IgD-negative memory B cell (primary cell): ENCODE data around the gene FAM107A. TPM values are rescaled to one million over a fixed set of nuclear protein-coding genes. Genes with fewer than 3 reads are reported as not detected.
A peak's percentile ranks its signal among the peaks of the same experiment; 100 is the strongest.

Experiments
- H3K27ac Mint-ChIP-seq, 3 donors: one replicate each; pipeline ENCODE4 v1.8.0; 2020 to 2022; ENCODE audit warnings: mild to moderate bottlenecking in 3 of 3, mixed read lengths in 3 of 3, moderate library complexity in 1 of 3
- H3K27me3 Mint-ChIP-seq: one replicate; pipeline ENCODE4 v1.8.0; 2021; ENCODE audit warnings: mixed read lengths
- H3K36me3 Mint-ChIP-seq: one replicate; pipeline ENCODE4 v1.8.0; 2020; ENCODE audit warnings: mild to moderate bottlenecking, mixed read lengths
- H3K4me1 Mint-ChIP-seq, 3 donors: one replicate each; pipeline ENCODE4 v1.8.0; 2020 to 2022; ENCODE audit warnings: mixed read lengths in 3 of 3, mild to moderate bottlenecking in 1 of 3
- H3K4me3 Mint-ChIP-seq, 4 donors: one replicate each; pipeline ENCODE4 v1.8.0; 2020 to 2022; ENCODE audit warnings: mild to moderate bottlenecking in 4 of 4, mixed read lengths in 4 of 4, moderate library complexity in 3 of 4
- H3K9me3 Mint-ChIP-seq, 3 donors: one replicate each; pipeline ENCODE4 v1.8.0; 2020 to 2021; ENCODE audit warnings: mixed read lengths in 3 of 3, mild to moderate bottlenecking in 1 of 3
- polyA plus RNA-seq: library from polyadenylated mRNA; unstranded; fragments of 300-500 nt; fragmentation: Illumina TruSeq; gene quantifications from one replicate; pipeline ENCODE4 v1.2.3, GENCODE V29; 2021

Gene FAM107A
- polyA plus RNA-seq, 1 donor from 2014 or later = not detected

DNA sequence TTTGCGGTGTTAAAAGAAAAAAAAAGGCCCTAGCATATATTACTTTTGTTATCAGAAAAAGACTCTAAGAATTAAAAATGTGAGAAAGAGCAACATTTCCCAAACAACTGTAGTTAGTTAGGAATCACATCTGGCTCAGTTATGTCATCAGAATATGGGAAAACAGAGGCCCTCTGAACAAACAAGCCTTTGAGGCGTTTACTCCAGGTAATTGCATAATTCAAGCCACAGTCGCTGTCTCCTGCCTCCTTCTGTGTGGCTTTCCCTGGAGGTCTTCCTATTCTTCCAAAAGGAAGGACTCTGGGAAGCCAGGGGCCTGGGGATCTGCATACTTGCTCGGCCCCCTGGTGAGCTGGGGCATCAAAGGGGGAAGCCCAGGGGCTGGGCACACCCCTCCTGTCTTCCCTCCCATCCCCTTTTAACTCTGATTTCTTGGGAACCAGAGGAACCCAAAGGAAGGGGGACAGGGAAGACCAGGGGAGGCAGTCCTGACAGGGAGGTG is 3.7 kb upstream of the FAM107A start:
- Mint-ChIP-seq H3K9me3 (peaks cover 0 to 2% (median 0%) of the 10 kb centered on the region in 3 donors), H3K4me1 (peaks cover 0 to 6% (median 5%) of the 10 kb centered on the region in 3 donors), H3K36me3 (peaks cover under 1% of the 10 kb centered on the region), H3K4me3 (no peak overlapping the region), H3K27me3 (peaks cover 21% of the 10 kb centered on the region), H3K27ac (no peak overlapping the region)

DNA sequence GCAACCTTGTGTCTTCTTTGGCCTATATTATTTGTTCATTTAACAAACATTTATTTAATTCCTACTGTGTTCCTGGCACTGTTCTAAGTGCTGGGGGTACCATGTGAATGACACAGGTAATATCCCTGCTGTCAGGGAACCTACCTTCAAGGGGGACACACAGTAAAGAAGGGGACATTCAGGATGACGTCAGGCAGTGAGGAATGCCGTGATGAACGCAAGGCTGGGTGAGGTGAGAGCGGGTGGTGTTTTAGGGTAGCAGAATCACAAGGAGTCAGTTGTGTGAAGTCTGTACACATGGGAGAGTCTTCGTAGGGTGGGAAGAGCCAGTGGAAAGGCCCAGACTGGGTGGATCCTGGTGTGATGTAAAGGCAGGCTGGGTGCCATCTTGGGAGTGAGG is 1.7 kb upstream of the FAM107A start:
- peaks cover 3% of the 10 kb centered on the region for H3K27me3 Mint-ChIP-seq
- no peak overlapping the region for H3K4me3 Mint-ChIP-seq
- no peaks in the 10 kb centered on the region for H3K36me3 Mint-ChIP-seq
- no peaks in the 10 kb centered on the region for H3K9me3 Mint-ChIP-seq
- no peak overlapping the region for H3K27ac Mint-ChIP-seq
- H3K4me1 Mint-ChIP-seq = peaks cover 0 to 6% (median 0%) of the 10 kb centered on the region in 3 donors

DNA sequence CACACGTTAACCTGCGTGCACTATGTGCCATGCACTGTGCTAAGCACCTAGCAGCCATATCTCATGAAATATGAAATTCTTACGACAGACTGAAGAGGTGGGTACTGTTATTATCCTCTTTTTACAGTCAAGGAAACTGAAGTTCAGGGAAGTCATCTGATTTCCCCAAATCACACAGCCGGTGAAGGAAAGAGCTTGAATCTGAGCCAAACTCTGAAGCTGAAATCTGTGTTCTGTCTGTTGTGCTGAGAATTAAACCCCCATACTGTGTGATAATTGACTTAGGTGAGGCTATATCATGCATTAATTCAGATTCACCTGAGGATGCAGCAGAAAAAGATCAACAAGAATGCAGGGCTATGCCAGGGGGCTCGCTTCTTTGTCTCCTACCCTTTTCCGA is 475 bp downstream of the FAM107A start:
- H3K4me1 Mint-ChIP-seq = peaks cover 0 to 4% (median 0%) of the 10 kb centered on the region in 3 donors
- H3K4me3 Mint-ChIP-seq = no peak overlapping the region
- H3K27me3 Mint-ChIP-seq = peaks cover 3% of the 10 kb centered on the region
- no peaks in the 10 kb centered on the region for H3K36me3 Mint-ChIP-seq
- H3K27ac Mint-ChIP-seq = no peak overlapping the region
- H3K9me3 Mint-ChIP-seq = no peaks in the 10 kb centered on the region

DNA sequence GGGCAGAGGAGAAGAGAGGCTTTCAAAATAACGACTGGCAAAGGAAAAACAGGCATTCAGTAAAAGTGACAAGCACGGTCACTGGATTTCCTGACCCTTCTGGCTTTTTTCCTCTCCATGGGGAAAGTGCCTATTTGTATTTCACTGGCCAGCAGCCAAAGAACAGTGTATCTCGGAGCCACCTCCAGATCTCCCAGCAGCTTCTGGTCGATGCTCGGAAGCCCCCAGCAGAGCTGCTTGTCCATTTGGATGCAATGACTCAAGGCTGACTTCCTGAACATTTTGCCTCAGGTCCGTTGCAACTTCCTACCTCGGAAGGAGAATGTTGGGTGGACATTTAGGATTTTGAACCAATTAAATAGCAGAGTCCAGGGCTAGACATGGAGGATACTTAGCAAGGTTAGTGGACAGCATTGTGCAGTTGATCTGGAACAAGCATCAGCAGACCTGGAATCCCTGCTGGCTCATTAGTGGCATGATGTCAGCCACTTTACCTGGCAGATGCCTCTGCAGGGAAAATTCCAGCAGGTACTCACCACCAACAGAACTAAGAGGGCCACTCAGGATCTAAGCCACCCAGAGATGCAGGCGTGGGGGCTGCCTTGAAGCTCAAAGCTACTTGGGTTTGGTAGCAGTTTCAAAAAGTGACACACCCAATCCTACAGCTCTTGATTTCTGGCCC is 1.1 kb downstream of the FAM107A start:
- no peaks in the 10 kb centered on the region for H3K9me3 Mint-ChIP-seq
- H3K4me3 Mint-ChIP-seq = no peak overlapping the region
- peaks cover 3% of the 10 kb centered on the region for H3K27me3 Mint-ChIP-seq

DNA sequence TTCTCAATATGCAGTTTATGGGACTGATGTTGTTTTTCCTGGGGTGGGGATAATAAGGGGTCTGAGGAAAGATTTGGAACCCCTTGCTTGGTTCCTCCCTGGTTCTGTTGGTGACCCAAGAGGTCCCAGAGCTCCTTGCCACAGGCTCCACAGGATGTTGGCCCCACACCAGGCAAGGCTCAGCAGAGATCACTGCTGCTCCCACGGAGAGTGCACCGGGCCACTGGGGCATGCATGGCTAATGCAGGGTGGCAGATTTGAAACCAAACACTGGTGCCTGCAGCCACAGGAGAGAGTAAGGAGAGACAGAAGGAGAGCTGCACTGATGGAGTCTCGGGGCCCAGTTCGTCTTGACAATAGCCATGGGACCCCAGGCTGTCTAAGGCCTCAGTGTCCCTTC is 2.5 kb downstream of the FAM107A start:
- no peaks in the 10 kb centered on the region for H3K9me3 Mint-ChIP-seq
- H3K36me3 Mint-ChIP-seq = no peaks in the 10 kb centered on the region
- peaks cover 2% of the 10 kb centered on the region for H3K27me3 Mint-ChIP-seq
- no peak overlapping the region for H3K4me3 Mint-ChIP-seq
- no peaks in the 10 kb centered on the region for H3K4me1 Mint-ChIP-seq
- no peak overlapping the region for H3K27ac Mint-ChIP-seq

More for the DNA sequence above, 1.1 kb downstream of the FAM107A start:
- Mint-ChIP-seq H3K4me1 (no peaks in the 10 kb centered on the region), H3K36me3 (no peaks in the 10 kb centered on the region), H3K27ac (no peak overlapping the region)

DNA sequence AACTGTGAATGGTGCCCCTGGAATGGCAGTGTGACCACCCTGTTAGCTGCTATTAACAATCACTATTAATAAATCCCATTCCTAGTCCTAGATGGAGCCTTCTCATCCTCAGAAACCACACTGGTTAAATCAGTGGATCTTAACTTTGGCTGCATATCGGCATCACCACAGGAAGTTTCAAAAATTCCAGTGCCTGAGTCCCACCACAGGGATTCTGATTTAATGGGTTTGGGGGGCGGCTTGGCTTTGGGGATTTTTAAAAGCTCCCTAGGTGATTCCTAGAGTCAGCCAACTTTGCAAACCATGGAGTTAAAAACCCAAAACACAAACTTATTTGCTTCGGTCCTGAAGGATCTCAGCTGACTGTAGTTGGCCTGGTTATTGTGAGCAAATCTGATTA is 3.1 kb downstream of the FAM107A start:
- no peak overlapping the region for H3K4me3 Mint-ChIP-seq
- peaks cover 2% of the 10 kb centered on the region for H3K27me3 Mint-ChIP-seq
- H3K4me1 Mint-ChIP-seq = peaks cover 0 to under 1% (median 0%) of the 10 kb centered on the region in 3 donors

DNA sequence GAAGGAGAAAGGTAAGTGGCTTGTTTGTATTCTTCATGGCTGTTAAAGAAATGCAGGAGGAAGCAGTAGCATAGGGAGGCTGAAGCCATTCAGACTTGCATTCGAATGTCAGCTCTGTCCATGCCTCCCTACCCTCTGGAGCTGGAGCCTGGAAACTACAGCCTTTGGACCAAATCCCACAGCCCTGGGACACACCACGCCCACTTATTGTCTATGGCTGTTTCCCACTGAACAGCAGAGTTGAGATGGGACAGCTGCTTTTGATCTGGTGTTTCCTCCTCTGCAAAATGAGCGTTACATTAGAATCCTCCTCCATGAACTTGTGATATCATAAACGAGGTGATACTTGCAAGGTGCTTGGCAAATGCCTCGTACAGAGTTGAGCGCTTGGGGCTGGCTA is 3.6 kb downstream of the FAM107A start:
- Mint-ChIP-seq H3K27ac (no peak overlapping the region), H3K9me3 (no peaks in the 10 kb centered on the region), H3K4me1 (peaks cover 0 to 5% (median 4%) of the 10 kb centered on the region in 3 donors), H3K36me3 (no peaks in the 10 kb centered on the region), H3K4me3 (no peak overlapping the region), H3K27me3 (peaks cover 2% of the 10 kb centered on the region)

More for the DNA sequence above, 3.1 kb downstream of the FAM107A start:
- H3K9me3 Mint-ChIP-seq = no peaks in the 10 kb centered on the region
- H3K27ac Mint-ChIP-seq = no peak overlapping the region
- no peaks in the 10 kb centered on the region for H3K36me3 Mint-ChIP-seq

DNA sequence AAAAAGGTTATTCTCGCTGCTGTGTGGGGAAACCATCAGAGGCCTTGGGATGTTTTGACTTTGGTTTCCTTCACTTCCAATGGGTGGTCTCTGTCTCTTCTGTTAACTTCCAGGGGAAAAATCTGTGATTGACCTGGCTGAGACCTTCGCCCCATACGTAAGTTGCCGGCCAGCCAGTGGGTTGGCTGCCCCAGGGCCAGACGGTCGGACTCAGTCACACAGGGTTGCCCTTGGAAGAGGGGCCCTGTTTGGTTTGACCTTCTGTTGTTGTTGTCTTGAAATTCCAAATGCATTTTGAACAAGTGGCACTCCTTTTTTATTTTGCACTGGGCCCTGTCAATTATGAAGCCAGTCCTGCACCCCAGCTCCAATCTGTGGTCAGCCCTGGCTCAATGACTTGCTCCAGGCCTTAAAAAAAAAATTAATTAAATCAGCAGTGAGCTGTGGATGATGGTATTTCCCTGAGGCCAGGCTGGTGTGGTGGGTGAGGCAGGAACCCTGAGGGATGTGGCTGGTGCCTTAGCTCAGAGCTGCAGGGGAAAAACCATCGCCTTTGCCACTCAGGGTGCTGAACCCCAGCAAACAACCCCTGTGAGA is 4.5 kb downstream of the FAM107A start:
- no peak overlapping the region for H3K27ac Mint-ChIP-seq

DNA sequence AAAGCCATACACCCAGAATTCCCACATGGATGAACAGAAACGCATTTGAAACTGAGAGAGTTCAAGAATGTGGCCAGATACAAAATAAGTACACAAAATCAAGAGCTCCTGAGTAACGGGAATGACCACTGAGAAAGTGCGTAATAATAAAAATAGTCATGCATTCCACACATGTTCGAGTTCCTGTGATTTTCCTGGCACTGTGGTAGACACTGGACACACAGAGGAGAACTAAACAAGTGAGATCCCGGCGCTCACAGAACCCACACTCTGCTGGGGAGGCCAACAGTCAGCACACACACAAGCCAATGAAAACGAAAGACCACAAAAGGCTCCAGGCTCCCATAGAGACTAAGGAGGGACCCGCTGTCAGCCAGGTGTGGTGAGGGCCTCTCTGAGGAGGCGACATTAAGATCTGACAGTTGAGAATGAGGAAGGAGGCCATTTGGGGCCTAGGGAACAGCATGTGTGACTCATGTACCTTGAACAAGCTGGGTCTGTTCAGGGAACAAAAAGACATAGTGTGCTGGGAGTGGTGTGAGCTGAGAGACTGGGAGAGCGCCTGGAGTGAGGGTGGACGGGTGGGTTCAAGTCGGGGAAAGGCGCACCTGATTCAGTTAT is 5.1 kb downstream of the FAM107A start:
- Mint-ChIP-seq H3K27me3 (peaks cover 3% of the 10 kb centered on the region), H3K4me3 (no peak overlapping the region), H3K36me3 (no peaks in the 10 kb centered on the region), H3K9me3 (no peaks in the 10 kb centered on the region), H3K4me1 (peaks cover 0 to 6% (median 5%) of the 10 kb centered on the region in 3 donors), H3K27ac (no peak overlapping the region)

More for the DNA sequence above, 4.5 kb downstream of the FAM107A start:
- Mint-ChIP-seq H3K36me3 (no peaks in the 10 kb centered on the region), H3K9me3 (no peaks in the 10 kb centered on the region), H3K4me1 (peaks cover 0 to 6% (median 5%) of the 10 kb centered on the region in 3 donors), H3K27me3 (peaks cover 3% of the 10 kb centered on the region), H3K4me3 (no peak overlapping the region)

DNA sequence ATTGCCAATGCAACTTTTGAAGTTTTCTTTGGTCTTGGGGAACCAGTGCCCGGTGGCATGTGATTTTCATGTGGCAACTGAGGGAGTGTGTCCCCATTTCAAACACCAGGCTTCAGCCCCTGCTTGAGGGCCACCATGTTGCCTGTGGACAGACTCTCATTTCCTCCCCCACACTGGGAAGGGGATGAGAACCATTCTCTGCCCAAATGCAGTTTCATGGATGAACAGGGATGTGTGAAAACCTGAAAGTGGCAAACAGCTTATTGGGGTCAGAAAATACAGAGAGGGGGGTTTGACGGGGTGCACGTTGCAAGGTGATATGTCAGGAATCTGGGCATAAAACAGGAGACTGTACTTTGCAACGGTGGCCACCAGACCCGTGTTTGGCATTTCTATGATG is 6.3 kb downstream of the FAM107A start:
- no peak overlapping the region for H3K27ac Mint-ChIP-seq
- peaks cover 0 to 6% (median 5%) of the 10 kb centered on the region in 3 donors for H3K4me1 Mint-ChIP-seq
- no peaks in the 10 kb centered on the region for H3K36me3 Mint-ChIP-seq
- H3K27me3 Mint-ChIP-seq = peaks cover 1% of the 10 kb centered on the region
- H3K4me3 Mint-ChIP-seq = no peak overlapping the region
- no peaks in the 10 kb centered on the region for H3K9me3 Mint-ChIP-seq

DNA sequence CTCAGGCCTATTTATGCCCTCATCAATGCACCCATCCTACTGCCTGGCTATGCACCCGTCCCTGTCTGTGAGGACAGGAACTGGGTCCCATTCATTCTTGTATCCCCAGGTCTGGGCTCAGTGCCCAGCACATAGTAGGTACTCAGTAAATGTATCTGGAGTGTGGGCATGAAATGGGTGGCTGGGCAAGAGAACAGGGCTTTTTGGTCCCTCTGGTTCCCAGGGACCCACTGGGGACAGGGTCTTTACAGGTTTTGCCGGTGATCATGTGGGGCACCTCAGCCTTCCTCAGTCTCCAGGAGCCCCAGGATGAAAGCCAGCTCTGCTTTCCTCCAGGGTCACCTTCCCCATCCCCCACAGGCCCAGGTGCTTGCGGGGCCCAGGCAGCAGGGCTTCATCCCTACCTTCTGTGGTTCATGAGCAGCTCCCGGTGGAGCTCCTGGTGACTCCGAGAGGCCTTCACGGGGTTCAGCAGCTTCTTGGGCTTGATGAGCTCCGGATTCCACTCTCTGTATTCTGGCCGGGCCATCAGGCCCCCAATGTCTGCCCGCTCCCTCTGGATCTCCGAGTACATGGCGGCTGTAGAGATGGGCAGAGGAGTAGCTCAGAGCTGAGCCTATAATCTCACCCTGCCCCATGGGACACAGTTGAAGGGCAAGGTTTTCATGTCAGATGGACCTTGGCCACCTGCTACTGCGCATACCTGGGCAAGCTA is 7.7 kb downstream of the FAM107A start:
- Mint-ChIP-seq H3K27me3 (peaks cover 1% of the 10 kb centered on the region), H3K36me3 (no peaks in the 10 kb centered on the region), H3K27ac (peak overlapping the region in 1 of 3 donors; percentile 85), H3K4me3 (peak overlapping the region in 2 of 4 donors; percentile 87 to 92), H3K4me1 (peaks cover 0 to 6% (median 5%) of the 10 kb centered on the region in 3 donors), H3K9me3 (no peaks in the 10 kb centered on the region)

DNA sequence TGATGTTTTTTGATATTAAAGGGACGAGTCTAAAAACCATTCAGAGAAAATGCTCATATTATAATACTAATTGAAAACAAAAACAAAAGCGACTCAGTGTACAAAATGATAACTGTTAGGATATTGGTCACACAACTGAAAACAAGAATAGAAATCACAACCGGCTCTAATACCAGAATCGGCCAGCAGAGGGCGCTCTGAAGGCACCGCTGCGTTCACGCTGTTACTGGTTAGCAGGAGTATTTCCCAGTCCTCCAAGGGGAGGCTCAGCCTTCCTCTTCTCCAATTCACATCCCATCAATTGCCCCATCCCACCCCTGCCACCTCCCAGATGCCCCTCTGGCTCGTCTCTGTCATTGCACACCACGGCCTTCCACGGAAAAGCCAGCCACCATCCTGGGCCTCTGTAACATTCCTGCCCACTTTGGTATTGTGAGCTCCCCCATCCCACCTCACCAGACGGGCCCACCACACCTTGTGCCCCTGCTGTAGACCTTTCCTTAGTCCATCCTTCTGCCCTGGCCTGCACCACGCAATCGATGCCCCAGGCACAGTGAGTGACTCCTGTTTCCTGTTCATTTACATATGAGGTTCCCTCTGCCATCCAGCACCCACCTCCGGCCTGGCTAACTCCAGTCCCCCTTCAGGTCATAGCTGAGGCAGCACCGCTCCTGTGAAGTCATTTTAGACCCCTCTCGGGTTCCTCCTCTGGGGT is 8.5 kb downstream of the FAM107A start:
- H3K27ac Mint-ChIP-seq = peak overlapping the region in 1 of 3 donors; percentile 85
- H3K4me3 Mint-ChIP-seq = peak overlapping the region in 3 of 4 donors; percentile 77 to 92 (median 87)
- H3K4me1 Mint-ChIP-seq = peaks cover 0 to 6% (median 5%) of the 10 kb centered on the region in 3 donors
- H3K36me3 Mint-ChIP-seq = no peaks in the 10 kb centered on the region
- H3K27me3 Mint-ChIP-seq = peaks cover 1% of the 10 kb centered on the region
- no peaks in the 10 kb centered on the region for H3K9me3 Mint-ChIP-seq

DNA sequence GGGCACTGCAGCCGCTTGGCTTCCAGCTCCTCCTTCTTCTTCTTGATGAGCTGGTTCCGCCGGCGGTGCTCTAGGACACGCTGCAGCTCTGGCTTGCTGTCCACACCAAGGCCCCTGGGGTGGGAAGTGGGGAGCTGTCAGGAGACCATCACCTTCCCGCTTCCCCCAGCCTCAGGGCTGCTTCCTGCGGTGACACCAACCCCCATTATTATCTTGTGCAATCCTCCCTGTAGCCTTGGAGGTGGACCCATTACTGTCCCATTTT is 10.0 kb downstream of the FAM107A start:
- Mint-ChIP-seq H3K27me3 (peaks cover 2% of the 10 kb centered on the region), H3K4me1 (peaks cover 0 to 6% (median 5%) of the 10 kb centered on the region in 3 donors), H3K27ac (no peak overlapping the region), H3K9me3 (no peaks in the 10 kb centered on the region), H3K4me3 (no peak overlapping the region), H3K36me3 (no peaks in the 10 kb centered on the region)

DNA sequence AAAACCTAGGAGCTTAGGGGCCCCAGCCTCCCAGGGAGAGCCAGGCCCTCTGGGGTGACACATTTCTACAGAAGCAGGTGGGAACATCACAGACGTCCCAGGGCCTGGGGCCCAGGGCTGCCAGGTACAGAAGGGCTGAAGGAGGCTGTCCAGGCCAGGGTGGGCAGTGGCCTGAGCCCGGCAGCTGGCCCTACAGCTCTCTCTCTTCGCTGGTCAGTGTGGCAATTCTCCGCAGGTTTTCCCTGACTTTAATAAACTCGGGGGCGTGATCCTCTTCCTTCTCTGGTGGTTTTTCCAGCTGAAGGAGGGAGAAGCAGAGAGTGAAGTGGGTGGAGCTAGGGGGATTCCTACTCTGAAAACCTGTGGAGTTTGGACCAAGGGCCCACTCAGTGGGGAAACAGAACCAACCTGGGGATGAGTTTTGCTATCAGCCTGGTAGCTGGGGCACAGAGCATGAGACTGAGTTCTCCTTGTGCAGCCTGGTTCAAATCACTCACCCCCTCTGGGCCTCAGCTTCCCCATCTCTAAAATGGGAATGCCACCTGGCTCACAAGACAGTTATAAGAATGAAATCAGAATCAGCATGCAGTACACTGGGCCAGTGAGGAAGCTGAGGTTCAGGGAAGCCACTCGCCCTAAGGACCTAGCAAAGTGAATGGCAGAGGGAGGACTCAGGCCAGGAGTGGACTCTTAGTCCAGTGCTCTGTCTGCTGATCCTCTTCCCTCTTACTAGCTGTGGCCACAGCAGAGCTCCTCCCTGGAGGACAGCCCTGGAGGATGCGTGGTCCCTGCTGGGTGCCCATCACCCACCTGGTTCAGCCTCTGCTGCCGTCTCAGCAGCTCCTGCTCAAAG is 10.6 kb downstream of the FAM107A start:
- Mint-ChIP-seq H3K4me3 (peak overlapping the region in 1 of 4 donors; percentile 43), H3K36me3 (no peaks in the 10 kb centered on the region), H3K4me1 (peaks cover 0 to 6% (median 5%) of the 10 kb centered on the region in 3 donors), H3K27me3 (peaks cover 4% of the 10 kb centered on the region), H3K27ac (no peak overlapping the region), H3K9me3 (no peaks in the 10 kb centered on the region)
